Adrenal gland (tissue), 12 donors: ENCODE data around the gene INMT. TPM values are rescaled to one million over a fixed set of nuclear protein-coding genes. Genes with fewer than 3 reads are reported as not detected.

Experiments
- DNase-seq, 7 donors: peaks; one replicate each; pipeline ENCODE4 v3.0.0-alpha.2; 2019 to 2020
- H3K27ac ChIP-seq, 5 donors: fragments of 200-600 bp; sonication (generic) in 4 of 5; 1 replicate in 3 of 5; 2 replicates in 2 of 5; pipeline versions ENCODE4 v1.5.1 to v1.8.0; 2016 to 2020; ENCODE audit warnings: mild to moderate bottlenecking in 1 of 5
- H3K27me3 ChIP-seq: fragments of 200-600 bp; 2 replicates; pipeline ENCODE4 v1.8.0; 2021
- H3K36me3 ChIP-seq, 2 donors: fragments of 200-600 bp; replicated peaks in 1 of 2; 1 replicate in 1 of 2; 2 replicates in 1 of 2; pipeline versions ENCODE4 v1.5.1 to v1.8.0; 2018 to 2022
- H3K4me1 ChIP-seq, 2 donors: fragments of 200-600 bp; replicated peaks in 1 of 2; 1 replicate in 1 of 2; 2 replicates in 1 of 2; pipeline versions ENCODE4 v1.5.1 to v1.8.0; 2018 to 2021
- H3K4me3 ChIP-seq, 4 donors: fragments of 200-600 bp; sonication (generic) in 3 of 4; one replicate each; pipeline ENCODE4 v1.5.1; 2016 to 2018
- H3K9me3 ChIP-seq, 3 donors: fragments of 200-600 bp; sonication (generic) in 1 of 3; replicated peaks in 1 of 3; 1 replicate in 2 of 3; 2 replicates in 1 of 3; pipeline versions ENCODE4 v1.5.1 to v1.8.0; 2016 to 2021
- POLR2A ChIP-seq, 2 donors: fragments of 450-650 bp; IDR thresholded peaks; one replicate each; pipeline ENCODE4 v1.6.1; 2017; ENCODE audit warnings: antibody characterized with exemption in 2 of 2, mild to moderate bottlenecking in 2 of 2, moderate library complexity in 1 of 2
- WGBS, 4 donors: extraction: QIAGEN DNeasy Blood & Tissue Kit in 2 of 4; methylation state at CpG; one replicate each; pipeline versions ENCODE4 v1.1.5 to v1.1.7; 2013 to 2017; 5-methylcytosine and 5-hydroxymethylcytosine counted together
- intact Hi-C, 2 donors: fragments of 100-400 bp; cut with DNase I; formaldehyde crosslinking; loops; one replicate each; pipeline versions ENCODE4 v1.14.1 to v1.15.0; 2022 to 2023
- polyA plus RNA-seq, 3 donors: library from polyadenylated mRNA; stranded (reverse); fragments of 200-250 nt in 2 of 3; fragments of 350-450 nt in 1 of 3; fragmentation: Illumina TruSeq in 1 of 3; extraction: RNeasy Lipid Tissue Mini Kit (QIAGEN cat#74804) in 1 of 3; gene quantifications; one replicate each; pipeline ENCODE4 v1.2.3, GENCODE V29; 2013 to 2014
- total RNA-seq, 9 donors: library from RNA; depleted of rRNA in 4 of 9; stranded (reverse); fragments of >200 nt in 4 of 9; fragments of 120-200 nt in 1 of 9; fragmentation: NEBNext Ultra II Directional in 1 of 9; extraction: Animal tissue kit (Norgen Biotek cat#: 25700) in 1 of 9; gene quantifications; one replicate each; pipeline versions ENCODE4 v1.1.0 to v1.2.4, GENCODE V29; 2013 to 2023
- TF ChIP-seq, protein P1 (sequence below), 6 experiments: fragments of 450-650 bp in 4 of 6; fragments of 200-600 bp in 2 of 6; sonication (generic) in 1 of 6; IDR thresholded peaks; 1 replicate in 5 of 6; 2 replicates in 1 of 6; pipeline versions ENCODE4 v1.5.1 to v1.8.0; 2016 to 2021; ENCODE audit warnings: antibody characterized with exemption in 6 of 6, mild to moderate bottlenecking in 2 of 6, moderate library complexity in 1 of 6
- donor health status: healthy with polysubstance abuse.
- donor health status: Bipolar disorder and iron deficiency.
- donor health status: DM: yes; HTN: yes; CAD: no.
- donor health status: DM: no; HTN: no; CAD: no.
- donor health status: DM: no; HTN: no; CAD: no.
- donor health status: DM: yes; HTN: yes; CAD: no.

INMT gene
- total and polyA plus RNA-seq, 12 donors = 12.2 to 392 (median 157) TPM

- Histone ChIP-seq H3K9me3 (no peaks in the 10 kb centered on the region), H3K27me3 (no peaks in the 10 kb centered on the region), H3K4me1 (no peaks in the 10 kb centered on the region), H3K27ac (peak overlapping the region in 2 of 5 donors; percentile 9 to 21), H3K36me3 (peaks cover 0 to 21% of the 10 kb centered on the region in 2 donors), H3K4me3 (no peak overlapping the region)
- WGBS, 4 donors = 68 to 85% (median 72%) methylated on average over 3 of the region's 3 CpGs
- no peak for DNase-seq
- intact Hi-C loops = no loop called here
- TF ChIP-seq POLR2A (IDR thresholded peaks at IDR 0.05) = no peak
- TF ChIP-seq, protein P1, sequence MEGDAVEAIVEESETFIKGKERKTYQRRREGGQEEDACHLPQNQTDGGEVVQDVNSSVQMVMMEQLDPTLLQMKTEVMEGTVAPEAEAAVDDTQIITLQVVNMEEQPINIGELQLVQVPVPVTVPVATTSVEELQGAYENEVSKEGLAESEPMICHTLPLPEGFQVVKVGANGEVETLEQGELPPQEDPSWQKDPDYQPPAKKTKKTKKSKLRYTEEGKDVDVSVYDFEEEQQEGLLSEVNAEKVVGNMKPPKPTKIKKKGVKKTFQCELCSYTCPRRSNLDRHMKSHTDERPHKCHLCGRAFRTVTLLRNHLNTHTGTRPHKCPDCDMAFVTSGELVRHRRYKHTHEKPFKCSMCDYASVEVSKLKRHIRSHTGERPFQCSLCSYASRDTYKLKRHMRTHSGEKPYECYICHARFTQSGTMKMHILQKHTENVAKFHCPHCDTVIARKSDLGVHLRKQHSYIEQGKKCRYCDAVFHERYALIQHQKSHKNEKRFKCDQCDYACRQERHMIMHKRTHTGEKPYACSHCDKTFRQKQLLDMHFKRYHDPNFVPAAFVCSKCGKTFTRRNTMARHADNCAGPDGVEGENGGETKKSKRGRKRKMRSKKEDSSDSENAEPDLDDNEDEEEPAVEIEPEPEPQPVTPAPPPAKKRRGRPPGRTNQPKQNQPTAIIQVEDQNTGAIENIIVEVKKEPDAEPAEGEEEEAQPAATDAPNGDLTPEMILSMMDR (IDR thresholded peaks at IDR 0.05) = no peak
These were observed 37.4 kb downstream of the INMT start for GRCh38 chr7:30789334-30789711.

- intact Hi-C loops = no loop called here
- Histone ChIP-seq H3K4me1 (no peaks in the 10 kb centered on the region), H3K9me3 (no peaks in the 10 kb centered on the region), H3K27me3 (no peaks in the 10 kb centered on the region), H3K27ac (no peak overlapping the region), H3K36me3 (peaks cover 0 to 21% of the 10 kb centered on the region in 2 donors), H3K4me3 (no peak overlapping the region)
- DNase-seq = no peak
- TF ChIP-seq POLR2A (IDR thresholded peaks at IDR 0.05) = no peak
- TF ChIP-seq, protein P1 (IDR thresholded peaks at IDR 0.05) = no peak
- WGBS, 4 donors = 88 to 97% (median 92%) methylated on average over 4 of the region's 4 CpGs
These were observed 38.4 kb downstream of the INMT start for GRCh38 chr7:30790356-30790755.

DNA sequence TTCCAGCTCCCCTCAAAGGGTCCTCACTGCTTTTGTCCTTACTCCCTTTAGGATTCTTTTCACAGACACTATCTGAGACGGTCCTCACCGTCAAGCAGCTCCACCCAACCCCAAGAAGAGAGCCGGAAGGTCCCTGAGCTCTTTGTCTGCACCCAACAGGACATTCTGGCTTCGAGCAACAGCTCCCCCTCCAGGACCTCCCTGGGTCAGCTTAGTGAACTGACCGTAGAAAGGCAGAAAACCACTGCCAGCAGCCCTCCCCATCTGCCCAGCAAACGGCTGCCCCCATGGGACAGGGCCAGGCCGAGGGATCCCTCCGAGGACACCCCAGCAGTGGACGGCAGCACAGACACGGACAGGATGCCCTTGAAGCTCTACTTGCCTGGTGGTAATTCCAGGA is 39.2 kb downstream of the INMT start:
- Histone ChIP-seq H3K9me3 (no peaks in the 10 kb centered on the region), H3K27me3 (no peaks in the 10 kb centered on the region), H3K4me1 (no peaks in the 10 kb centered on the region), H3K27ac (no peak overlapping the region), H3K4me3 (no peak overlapping the region), H3K36me3 (peaks cover 0 to 16% of the 10 kb centered on the region in 2 donors)
- intact Hi-C loops = no loop called here
- no peak for DNase-seq
- 72 to 81% (median 78%) methylated on average over 4 to 10 of the region's 10 CpGs for WGBS, 4 donors
- TF ChIP-seq, protein P1 (IDR thresholded peaks at IDR 0.05) = no peak
- TF ChIP-seq POLR2A (IDR thresholded peaks at IDR 0.05) = no peak

- no peak for DNase-seq
- Histone ChIP-seq H3K27ac (peak overlapping the region in 1 of 5 donors; percentile 25), H3K4me3 (no peak overlapping the region), H3K27me3 (no peaks in the 10 kb centered on the region), H3K4me1 (peaks cover 0 to 7% of the 10 kb centered on the region in 2 donors), H3K36me3 (peaks cover 0 to 16% of the 10 kb centered on the region in 2 donors), H3K9me3 (no peaks in the 10 kb centered on the region)
- WGBS, 4 donors = 55 to 74% (median 73%) methylated on average over 1 to 2 of the region's 2 CpGs
- TF ChIP-seq, protein P1 (IDR thresholded peaks at IDR 0.05) = no peak
- no peak for TF ChIP-seq POLR2A (IDR thresholded peaks at IDR 0.05)
- intact Hi-C loops = loop anchor here in 1 of 2 donors (5.0 kb wide), 1 partner anchor 327 kb away; no protein-coding TSS in a partner anchor
These were observed 43.4 kb downstream of the INMT start for GRCh38 chr7:30795161-30795948.
